HCT116 (cell line): ENCODE data around the gene APOBEC3A. TPM values are rescaled to one million over a fixed set of nuclear protein-coding genes. Genes with fewer than 3 reads are reported as not detected.

ENCODE experiments used
- ATAC-seq: fragments of 200-7000 bp; cut with Tn5 transposase; 2 replicates; pipeline ENCODE4 v1.9.1; 2020; ENCODE audit warnings: mild to moderate bottlenecking, moderate library complexity
- BruUV-seq: library from RNA; stranded (reverse); fragments of 400-500 nt; replicated peaks from 2 replicates; lab custom pipeline; 2021; lab: Mats Ljungman, UMichigan
- CTCF ChIA-PET: fragments of 300-600 bp; sonication (Branson Sonifier 250); formaldehyde crosslinking; loops from one replicate; lab custom pipeline; 2021; ENCODE audit warnings: antibody characterized with exemption; lab: Charles Lee
- POLR2A ChIA-PET: fragments of 300-600, 350-600 bp; sonication (Branson Sonifier 250); formaldehyde crosslinking; loops from one replicate; lab custom pipeline; 2021; ENCODE audit warnings: antibody characterized with exemption; lab: Charles Lee
- RAD21 ChIA-PET, 2 experiments: fragments of 300-600 bp; sonication (Branson Sonifier 250); formaldehyde crosslinking; loops; one replicate each; lab custom pipeline; 2023; ENCODE audit warnings: low total read pairs in 2 of 2; ENCODE audit not compliant: uncharacterized antibody in 2 of 2, unreplicated experiment in 2 of 2, low non-redundant PET in 1 of 2; lab: Charles Lee
- DNase-seq: peaks from one replicate; pipeline ENCODE4 v3.0.0-alpha.2; 2010; ENCODE audit warnings: low read depth, low spot score
- H2AFZ ChIP-seq: fragments of 200-600 bp; shearing (Covaris generic), sonication (generic); 2 replicates; pipeline ENCODE4 v1.6.1; 2017; ENCODE audit warnings: low read depth, mixed run types, mixed read lengths, antibody characterized with exemption, low read length; ENCODE audit not compliant: poor library complexity, severe bottlenecking
- H3K27ac ChIP-seq: 2 replicates; pipeline ENCODE4 v1.5.1; 2012; ENCODE audit warnings: low read depth, low read length
- H3K27me3 ChIP-seq: fragments of 200-600 bp; sonication (generic); 2 replicates; pipeline ENCODE4 v1.6.1; 2016; ENCODE audit warnings: mixed run types, low read length, mixed read lengths; ENCODE audit not compliant: insufficient read depth
- H3K36me3 ChIP-seq, 2 experiments: fragments of 200-500 bp in 1 of 2; fragments of 200-600 bp in 1 of 2; sonication (Bioruptor generic) in 1 of 2; sonication (generic) in 1 of 2; 2 replicates each; pipeline versions ENCODE4 v1.5.1 to v1.6.1; 2014 to 2016; ENCODE audit warnings: low read length in 2 of 2, inconsistent platforms in 1 of 2, mixed read lengths in 1 of 2, mixed run types in 1 of 2; ENCODE audit not compliant: insufficient read depth in 2 of 2, control insufficient read depth in 1 of 2
- H3K4me1 ChIP-seq, 2 experiments: fragments of 200-600 bp in 1 of 2; sonication (generic) in 1 of 2; 2 replicates each; pipeline versions ENCODE4 v1.5.1 to v1.6.1; 2012 to 2017; ENCODE audit warnings: low read length in 2 of 2, inconsistent platforms in 1 of 2, mild to moderate bottlenecking in 1 of 2, mixed read lengths in 1 of 2, mixed run types in 1 of 2, moderate library complexity in 1 of 2; ENCODE audit not compliant: insufficient read depth in 2 of 2, control insufficient read depth in 1 of 2
- H3K4me2 ChIP-seq: fragments of 200-600 bp; sonication (generic); 2 replicates; pipeline ENCODE4 v1.6.1; 2017; ENCODE audit warnings: mixed run types, low read length, mixed read lengths
- H3K4me3 ChIP-seq, 2 experiments: fragments of 200-600 bp in 1 of 2; sonication (generic) in 1 of 2; replicated peaks in 1 of 2; 2 replicates each; pipeline ENCODE4 v1.5.1; 2011 to 2016; ENCODE audit warnings: low read length in 2 of 2, control low read depth in 1 of 2, low read depth in 1 of 2, mild to moderate bottlenecking in 1 of 2, mixed read lengths in 1 of 2, mixed run types in 1 of 2
- H3K79me2 ChIP-seq: fragments of 200-600 bp; sonication (generic); 2 replicates; pipeline ENCODE4 v1.6.1; 2017; ENCODE audit warnings: mild to moderate bottlenecking, mixed run types, low read length, moderate library complexity, mixed read lengths; ENCODE audit not compliant: insufficient read depth
- H3K9ac ChIP-seq: fragments of 200-600 bp; sonication (generic); 2 replicates; pipeline ENCODE4 v1.6.1; 2016; ENCODE audit warnings: low read length, mixed read lengths
- H3K9me2 ChIP-seq: fragments of 200-600 bp; sonication (generic), shearing (Covaris generic); 2 replicates; pipeline ENCODE4 v1.6.1; 2017; ENCODE audit warnings: mixed run types, mild to moderate bottlenecking, moderate library complexity; ENCODE audit not compliant: insufficient read depth
- H3K9me3 ChIP-seq, 2 experiments: fragments of 200-500 bp in 1 of 2; fragments of 200-600 bp in 1 of 2; sonication (Bioruptor generic) in 1 of 2; sonication (generic) in 1 of 2; 2 replicates each; pipeline ENCODE4 v1.6.1; 2014 to 2017; ENCODE audit warnings: low read length in 2 of 2, mixed read lengths in 2 of 2, inconsistent platforms in 1 of 2, low read depth in 1 of 2, mild to moderate bottlenecking in 1 of 2, mixed run types in 1 of 2, moderate library complexity in 1 of 2; ENCODE audit not compliant: control insufficient read depth in 1 of 2, insufficient read depth in 1 of 2
- H4K20me1 ChIP-seq: fragments of 200-600 bp; sonication (generic), shearing (Covaris generic); 2 replicates; pipeline ENCODE4 v1.6.1; 2017; ENCODE audit warnings: mixed run types, mild to moderate bottlenecking, moderate library complexity; ENCODE audit not compliant: insufficient read depth
- ATF3 ChIP-seq: IDR thresholded peaks from 2 replicates; pipeline ENCODE4 v1.6.1; 2012
- CBX3 ChIP-seq: IDR thresholded peaks from 2 replicates; pipeline ENCODE4 v1.6.1; 2012; ENCODE audit warnings: low read depth
- CEBPB ChIP-seq: IDR thresholded peaks from 2 replicates; pipeline ENCODE4 v1.6.1; 2012; ENCODE audit warnings: low read depth
- ELF1 ChIP-seq: IDR thresholded peaks from 2 replicates; pipeline ENCODE4 v1.6.1; 2012; ENCODE audit warnings: low read depth, borderline replicate concordance
- EZH2 ChIP-seq: fragments of 200-600 bp; sonication (generic); IDR thresholded peaks from 2 replicates; pipeline ENCODE4 v1.6.1; 2017; ENCODE audit warnings: antibody characterized with exemption, mixed run types
- EZH2phosphoT487 ChIP-seq: fragments of 200-600 bp; IDR thresholded peaks from 2 replicates; pipeline ENCODE4 v1.6.1; 2018; ENCODE audit warnings: antibody characterized with exemption, borderline replicate concordance
- FOSL1 ChIP-seq: IDR thresholded peaks from 2 replicates; pipeline ENCODE4 v1.6.1; 2012; ENCODE audit warnings: low read depth
- JUND ChIP-seq: IDR thresholded peaks from 2 replicates; pipeline ENCODE4 v1.6.1; 2012
- MAX ChIP-seq: IDR thresholded peaks from 2 replicates; pipeline ENCODE4 v1.6.1; 2012
- POLR2A ChIP-seq: IDR thresholded peaks from 2 replicates; pipeline ENCODE4 v1.7.0; 2011; ENCODE audit warnings: borderline replicate concordance; ENCODE audit not compliant: insufficient read depth, insufficient read length; ENCODE audit errors: extremely low read depth
- RAD21 ChIP-seq: IDR thresholded peaks from 2 replicates; pipeline ENCODE4 v1.6.1; 2012; ENCODE audit warnings: low read depth, mild to moderate bottlenecking
- REST ChIP-seq: IDR thresholded peaks from 2 replicates; pipeline ENCODE4 v1.6.1; 2012; ENCODE audit warnings: low read depth
- SP1 ChIP-seq: IDR thresholded peaks from 2 replicates; pipeline ENCODE4 v1.6.1; 2012; ENCODE audit warnings: low read depth
- SRF ChIP-seq: IDR thresholded peaks from 2 replicates; pipeline ENCODE4 v1.6.1; 2012; ENCODE audit warnings: low read depth
- TCF7L2 ChIP-seq: IDR thresholded peaks from 2 replicates; pipeline ENCODE4 v1.7.0; 2011; ENCODE audit warnings: borderline replicate concordance, inconsistent platforms; ENCODE audit not compliant: insufficient read depth, insufficient read length; ENCODE audit errors: extremely low read depth
- YY1 ChIP-seq: IDR thresholded peaks from 2 replicates; pipeline ENCODE4 v1.6.1; 2011; ENCODE audit warnings: low read length, low read depth, moderate library complexity, mild to moderate bottlenecking; ENCODE audit not compliant: insufficient replicate concordance; ENCODE audit errors: extremely low read depth
- ZBTB33 ChIP-seq: IDR thresholded peaks from 2 replicates; pipeline ENCODE4 v1.6.1; 2011; ENCODE audit warnings: mild to moderate bottlenecking, low read length, moderate library complexity; ENCODE audit not compliant: insufficient replicate concordance; ENCODE audit errors: extremely low read depth
- ZFX ChIP-seq: fragments of 450-650 bp; IDR thresholded peaks from 2 replicates; pipeline ENCODE4 v1.6.1; 2017
- ZNF274 ChIP-seq: fragments of 200-500 bp; sonication (Bioruptor generic); IDR thresholded peaks from 2 replicates; pipeline ENCODE4 v1.6.1; 2014; ENCODE audit warnings: mild to moderate bottlenecking, low read depth, low read length, inconsistent platforms
- intact Hi-C: fragments of 100-400 bp; cut with micrococcal nuclease; formaldehyde crosslinking; loops from 2 replicates; pipeline ENCODE4 v1.10.0; 2022
- total RNA-seq: library from RNA; stranded (reverse); gene quantifications from one replicate; pipeline ENCODE4 v1.2.1, GENCODE V29; 2021; ENCODE audit not compliant: unreplicated experiment
- TF ChIP-seq, protein P1 (sequence below), 3 experiments: fragments of 200-600 bp in 1 of 3; sonication (generic) in 1 of 3; IDR thresholded peaks in 2 of 3; conservative IDR thresholded peaks in 1 of 3; 2 replicates each; pipeline ENCODE4 v1.5.1; 2012 to 2017; ENCODE audit warnings: low read depth in 2 of 3, low read length in 2 of 3, antibody characterized with exemption in 1 of 3, borderline replicate concordance in 1 of 3, control low read depth in 1 of 3, mild to moderate bottlenecking in 1 of 3, mixed read lengths in 1 of 3, mixed run types in 1 of 3, moderate library complexity in 1 of 3; ENCODE audit not compliant: insufficient read depth in 1 of 3

APOBEC3A gene
- total RNA-seq, 1 experiment from 2014 or later: not detected

- Histone ChIP-seq H3K4me3 (no peak overlapping the region), H3K4me1 (no peaks in the 10 kb centered on the region), H3K27me3 (no peaks in the 10 kb centered on the region), H4K20me1 (no peaks in the 10 kb centered on the region), H3K9me3 (no peaks in the 10 kb centered on the region), H2AFZ (no peak overlapping the region), H3K27ac (no peak overlapping the region), H3K4me2 (no peak overlapping the region), H3K79me2 (no peaks in the 10 kb centered on the region), H3K9me2 (no peaks in the 10 kb centered on the region), H3K36me3 (no peaks in the 10 kb centered on the region), H3K9ac (no peak overlapping the region)
- no TSS peak for BruUV-seq
- ChIA-PET CTCF (no interaction called here), POLR2A (no interaction called here), RAD21 (no interaction called here)
- DNase-seq (no peak), ATAC-seq (no peak)
- TF ChIP-seq, protein P1, sequence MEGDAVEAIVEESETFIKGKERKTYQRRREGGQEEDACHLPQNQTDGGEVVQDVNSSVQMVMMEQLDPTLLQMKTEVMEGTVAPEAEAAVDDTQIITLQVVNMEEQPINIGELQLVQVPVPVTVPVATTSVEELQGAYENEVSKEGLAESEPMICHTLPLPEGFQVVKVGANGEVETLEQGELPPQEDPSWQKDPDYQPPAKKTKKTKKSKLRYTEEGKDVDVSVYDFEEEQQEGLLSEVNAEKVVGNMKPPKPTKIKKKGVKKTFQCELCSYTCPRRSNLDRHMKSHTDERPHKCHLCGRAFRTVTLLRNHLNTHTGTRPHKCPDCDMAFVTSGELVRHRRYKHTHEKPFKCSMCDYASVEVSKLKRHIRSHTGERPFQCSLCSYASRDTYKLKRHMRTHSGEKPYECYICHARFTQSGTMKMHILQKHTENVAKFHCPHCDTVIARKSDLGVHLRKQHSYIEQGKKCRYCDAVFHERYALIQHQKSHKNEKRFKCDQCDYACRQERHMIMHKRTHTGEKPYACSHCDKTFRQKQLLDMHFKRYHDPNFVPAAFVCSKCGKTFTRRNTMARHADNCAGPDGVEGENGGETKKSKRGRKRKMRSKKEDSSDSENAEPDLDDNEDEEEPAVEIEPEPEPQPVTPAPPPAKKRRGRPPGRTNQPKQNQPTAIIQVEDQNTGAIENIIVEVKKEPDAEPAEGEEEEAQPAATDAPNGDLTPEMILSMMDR (IDR thresholded peaks at IDR 0.05 in 2 of 3, conservative IDR thresholded peaks at IDR 0.05 in 1 of 3; ENCODE audit: borderline replicate concordance in 1 of 3, insufficient read depth in 1 of 3, low read depth in 2 of 3, low read length in 2 of 3): no peak
- no peak for TF ChIP-seq RAD21
- TF ChIP-seq ZBTB33: no peak
- no peak for TF ChIP-seq YY1
- TF ChIP-seq MAX: no peak
- TF ChIP-seq FOSL1: no peak
- no peak for TF ChIP-seq TCF7L2
- no peak for TF ChIP-seq JUND
- no peak for TF ChIP-seq CBX3
- TF ChIP-seq ATF3: no peak
- TF ChIP-seq EZH2: no peak
- TF ChIP-seq ZNF274: no peak
- no peak for TF ChIP-seq REST
- TF ChIP-seq EZH2phosphoT487: no peak
- no peak for TF ChIP-seq SRF
- no peak for TF ChIP-seq ZFX
- TF ChIP-seq POLR2A: no peak
- no peak for TF ChIP-seq SP1
- no peak for TF ChIP-seq ELF1
- TF ChIP-seq CEBPB: no peak
- intact Hi-C loops: no loop called here
Observed at GRCh38 chr22:38971791-38972190, 14.4 kb downstream of the APOBEC3A start.
